ENCODE measurements around the gene HOXA10.

HOXA10 gene

GRCh38 chr7:27173956-27174873 lies at the start of gene HOXA10:
Gene HOXA10 (minus strand): TSS chr7:27174320. CDS start chr7:27174306, 14 bp downstream.
- DNase-seq = no peak

GRCh38 chr7:27221201-27221797 lies 47.2 kb upstream of the HOXA10 start:
- no peak for DNase-seq

GRCh38 chr7:27220440-27220955 lies 46.4 kb upstream of the HOXA10 start:
- DNase-seq = no peak

GRCh38 chr7:27219821-27220220 lies 45.7 kb upstream of the HOXA10 start:
- no peak for DNase-seq

- no peak for DNase-seq
Measured at GRCh38 chr7:27217951-27218350, 43.8 kb upstream of the HOXA10 start.

GRCh38 chr7:27215356-27215755 lies 41.2 kb upstream of the HOXA10 start:
- no peak for DNase-seq

- no peak for DNase-seq
Measured at GRCh38 chr7:27214239-27214950, 40.3 kb upstream of the HOXA10 start.

GRCh38 chr7:27213433-27214238 lies 39.5 kb upstream of the HOXA10 start:
- DNase-seq = no peak

- no peak for DNase-seq
Measured at GRCh38 chr7:27212497-27213432, 38.6 kb upstream of the HOXA10 start.

GRCh38 chr7:27211764-27212204 lies 37.7 kb upstream of the HOXA10 start:
- no peak for DNase-seq

- DNase-seq = no peak
Measured at GRCh38 chr7:27211084-27211446, 36.9 kb upstream of the HOXA10 start.

- no peak for DNase-seq
Measured at GRCh38 chr7:27210441-27211083, 36.4 kb upstream of the HOXA10 start.

- no peak for DNase-seq
Measured at GRCh38 chr7:27209933-27210440, 35.9 kb upstream of the HOXA10 start.

- DNase-seq = no peak
Measured at GRCh38 chr7:27208998-27209397, 34.9 kb upstream of the HOXA10 start.

- DNase-seq = no peak
Measured at GRCh38 chr7:27207348-27207985, 33.3 kb upstream of the HOXA10 start.

GRCh38 chr7:27205325-27206280 lies 31.5 kb upstream of the HOXA10 start:
- no peak for DNase-seq

- DNase-seq = no peak
Measured at GRCh38 chr7:27204851-27205322, 30.8 kb upstream of the HOXA10 start.

- no peak for DNase-seq
Measured at GRCh38 chr7:27203964-27204594, 30.0 kb upstream of the HOXA10 start.
